Measurements from ENCODE around the gene STX1B.

DNA sequence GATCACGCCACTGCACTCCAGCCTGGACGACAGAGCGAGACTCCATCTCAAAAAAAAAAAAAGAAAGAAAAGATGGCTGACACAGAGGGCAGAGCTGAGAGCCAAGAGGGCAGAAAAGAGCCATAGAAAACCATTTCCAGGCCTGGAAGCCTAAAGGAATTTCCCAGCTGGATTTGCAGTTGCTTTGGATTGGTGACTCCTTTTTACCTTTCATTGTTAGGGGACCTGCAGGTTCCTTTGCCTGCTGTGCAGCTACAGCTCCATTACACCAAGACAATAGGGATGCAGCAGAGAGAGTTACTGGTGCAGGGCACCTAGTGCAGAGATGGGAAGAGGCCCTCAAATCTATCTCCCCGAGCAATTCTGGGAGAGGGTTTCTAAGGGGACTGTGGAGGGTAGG, 45.2 kb upstream of the STX1B start:
- TF ChIP-seq POLR2A (IDR thresholded peaks at IDR 0.05) (no peak), CTCF (IDR thresholded peaks at IDR 0.05) (no peak), POLR2AphosphoS5 (IDR thresholded peaks at IDR 0.05) (no peak)

Measured in breast epithelium (tissue), 3 donors.